Measurements from ENCODE around the gene C16orf92.

GRCh38 chr16:30046178-30046577 lies 23.2 kb downstream of the C16orf92 start:
- TF ChIP-seq CTCF (IDR thresholded peaks at IDR 0.05; ENCODE audit: borderline replicate concordance, extremely low read depth, low read length, poor library complexity, severe bottlenecking) (no peak), EZH2 (IDR thresholded peaks at IDR 0.05; ENCODE audit: borderline replicate concordance, low read depth, low read length, severe bottlenecking) (no peak)

Data from DND-41 (cell line).